Cardiac fibroblast (primary cell): Measurements from ENCODE around the gene PREX1.

ENCODE experiments used
- DNase-seq, 2 donors: peaks; one replicate each; pipeline versions ENCODE4 v3.0.0 to v3.0.0-alpha.2; 2010; ENCODE audit warnings: low read depth in 2 of 2
- H3K4me3 ChIP-seq, 2 donors: replicated peaks in 1 of 2; 1 replicate in 1 of 2; 2 replicates in 1 of 2; pipeline ENCODE4 v1.5.1; 2011; ENCODE audit warnings: low read depth in 2 of 2, low read length in 2 of 2, mild to moderate bottlenecking in 2 of 2, moderate library complexity in 1 of 2
- CTCF ChIP-seq: IDR thresholded peaks from one replicate; pipeline ENCODE4 v1.5.1; 2011; ENCODE audit warnings: low read depth, mild to moderate bottlenecking, low read length, inconsistent platforms

PREX1 gene

GRCh38 chr20:48740712-48741111 lies 87.1 kb downstream of the PREX1 start:
- no peak overlapping the region for H3K4me3 ChIP-seq
- no peak for TF ChIP-seq CTCF
- no peak for DNase-seq

- no peak overlapping the region for H3K4me3 ChIP-seq
- no peak for DNase-seq
- no peak for TF ChIP-seq CTCF
These were observed 87.5 kb downstream of the PREX1 start for GRCh38 chr20:48740292-48740649.

- no peak for TF ChIP-seq CTCF
- H3K4me3 ChIP-seq = no peak overlapping the region
- DNase-seq = no peak
These were observed 88.2 kb downstream of the PREX1 start for GRCh38 chr20:48739395-48740291.

GRCh38 chr20:48738399-48739304 lies 89.1 kb downstream of the PREX1 start:
- no peak for DNase-seq
- no peak overlapping the region for H3K4me3 ChIP-seq
- TF ChIP-seq CTCF = no peak

- no peak for TF ChIP-seq CTCF
These were observed 89.8 kb downstream of the PREX1 start for GRCh38 chr20:48738094-48738398.

GRCh38 chr20:48737434-48738093 lies 90.2 kb downstream of the PREX1 start:
- no peak for DNase-seq
- H3K4me3 ChIP-seq = no peak overlapping the region
- no peak for TF ChIP-seq CTCF

More at GRCh38 chr20:48738094-48738398, 89.8 kb downstream of the PREX1 start:
- DNase-seq = no peak
- H3K4me3 ChIP-seq = no peak overlapping the region
